Measurements from ENCODE around the gene STAMBPL1. TPM values are rescaled to one million over a fixed set of nuclear protein-coding genes. Genes with fewer than 3 reads are reported as not detected.

Gene STAMBPL1
- total and polyA plus RNA-seq, 2 donors (not counting 3 experiments of a cell fraction or from before 2014, with no cell fraction given), result 0.70 to 1.8 TPM

DNA sequence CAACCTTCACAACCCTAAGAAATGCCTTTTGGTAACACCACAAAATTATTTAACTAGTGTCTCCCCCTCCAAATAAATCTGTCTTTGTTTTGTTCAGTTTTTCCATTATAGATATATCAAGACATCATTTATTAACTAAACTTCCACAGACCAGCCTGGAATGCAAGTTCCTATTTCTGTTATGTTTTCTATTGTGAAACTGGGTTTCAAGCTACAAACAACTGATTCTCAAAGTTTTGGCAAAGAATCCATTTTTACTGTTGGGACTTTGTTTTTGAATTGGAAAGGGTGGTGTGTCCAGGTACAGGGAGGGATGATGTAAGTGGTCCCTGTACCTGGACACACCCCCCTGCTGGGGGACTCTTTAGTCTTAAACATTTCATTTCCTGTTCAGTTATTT, 36.2 kb downstream of the STAMBPL1 start:
- no peak overlapping the region for H3K4me2 ChIP-seq (ENCODE audit: insufficient read depth, low read length)
- TF ChIP-seq FOS (IDR thresholded peaks at IDR 0.05; ENCODE audit: borderline replicate concordance, insufficient read depth, low read length) (no peak), GATA2 (IDR thresholded peaks at IDR 0.05; ENCODE audit: insufficient read depth, insufficient read length, low read depth, low read length) (no peak), MYC (IDR thresholded peaks at IDR 0.05; ENCODE audit: low read depth, low read length) (no peak), POLR2AphosphoS5 (IDR thresholded peaks at IDR 0.05; ENCODE audit: insufficient read depth, low read depth, low read length) (no peak), JUN (IDR thresholded peaks at IDR 0.05; ENCODE audit: borderline replicate concordance, insufficient read depth, insufficient read length, low read depth) (no peak)
- TF ChIP-seq, protein P1, sequence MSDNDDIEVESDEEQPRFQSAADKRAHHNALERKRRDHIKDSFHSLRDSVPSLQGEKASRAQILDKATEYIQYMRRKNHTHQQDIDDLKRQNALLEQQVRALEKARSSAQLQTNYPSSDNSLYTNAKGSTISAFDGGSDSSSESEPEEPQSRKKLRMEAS (IDR thresholded peaks at IDR 0.05; ENCODE audit: insufficient read depth, insufficient read length), result no peak
- TF ChIP-seq, protein P2, sequence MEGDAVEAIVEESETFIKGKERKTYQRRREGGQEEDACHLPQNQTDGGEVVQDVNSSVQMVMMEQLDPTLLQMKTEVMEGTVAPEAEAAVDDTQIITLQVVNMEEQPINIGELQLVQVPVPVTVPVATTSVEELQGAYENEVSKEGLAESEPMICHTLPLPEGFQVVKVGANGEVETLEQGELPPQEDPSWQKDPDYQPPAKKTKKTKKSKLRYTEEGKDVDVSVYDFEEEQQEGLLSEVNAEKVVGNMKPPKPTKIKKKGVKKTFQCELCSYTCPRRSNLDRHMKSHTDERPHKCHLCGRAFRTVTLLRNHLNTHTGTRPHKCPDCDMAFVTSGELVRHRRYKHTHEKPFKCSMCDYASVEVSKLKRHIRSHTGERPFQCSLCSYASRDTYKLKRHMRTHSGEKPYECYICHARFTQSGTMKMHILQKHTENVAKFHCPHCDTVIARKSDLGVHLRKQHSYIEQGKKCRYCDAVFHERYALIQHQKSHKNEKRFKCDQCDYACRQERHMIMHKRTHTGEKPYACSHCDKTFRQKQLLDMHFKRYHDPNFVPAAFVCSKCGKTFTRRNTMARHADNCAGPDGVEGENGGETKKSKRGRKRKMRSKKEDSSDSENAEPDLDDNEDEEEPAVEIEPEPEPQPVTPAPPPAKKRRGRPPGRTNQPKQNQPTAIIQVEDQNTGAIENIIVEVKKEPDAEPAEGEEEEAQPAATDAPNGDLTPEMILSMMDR (IDR thresholded peaks at IDR 0.05; ENCODE audit: extremely low read depth in 1 of 2, insufficient read depth in 1 of 2, low read depth in 1 of 2, low read length in 2 of 2), result no peak
- no peaks in the 10 kb centered on the region for H3K36me3 ChIP-seq (ENCODE audit: control insufficient read depth in 2 of 2, extremely low read depth in 1 of 2, insufficient read depth in 2 of 2, low read length in 2 of 2)
- no TSS peak for BruUV-seq (replicated peaks)
- no peaks in the 10 kb centered on the region for H3K9me1 ChIP-seq (replicated peaks; ENCODE audit: control insufficient read depth, extremely low read depth, insufficient read depth, low read length)
- no peak for DNase-seq (ENCODE audit: low read depth, low spot score)
- H3K4me3 ChIP-seq (replicated peaks in 1 of 3; ENCODE audit: insufficient read depth in 1 of 3, low read depth in 1 of 3, low read length in 3 of 3), result no peak overlapping the region
- POLR2A ChIA-PET, result no interaction called here
- H3K27me3 ChIP-seq (ENCODE audit: control insufficient read depth in 2 of 2, insufficient read depth in 2 of 2, low read length in 2 of 2), result no peaks in the 10 kb centered on the region
- no peaks in the 10 kb centered on the region for H3K4me1 ChIP-seq (ENCODE audit: control insufficient read depth, extremely low read depth, insufficient read depth, low read length)
- intact Hi-C loops (cut with micrococcal nuclease) (no loop called here), dilution Hi-C loops (cut with MboI; ENCODE audit: extremely low pct_ligation_motif_present, low sequenced_read_pairs) (no loop called here)
- no peaks in the 10 kb centered on the region for H4K20me1 ChIP-seq (replicated peaks; ENCODE audit: control insufficient read depth, extremely low read depth, insufficient read depth, low read length)
- H3K9me3 ChIP-seq (replicated peaks; ENCODE audit: control insufficient read depth, insufficient read depth, low read length), result no peaks in the 10 kb centered on the region
- no peak overlapping the region for H2AFZ ChIP-seq (ENCODE audit: low read depth, low read length)
- H3K27ac ChIP-seq (ENCODE audit: insufficient read depth, low read depth, low read length), result no peak overlapping the region
- no peaks in the 10 kb centered on the region for H3K79me2 ChIP-seq (ENCODE audit: control insufficient read depth, insufficient read depth, low read length)
- CTCF ChIA-PET, result interaction anchor here (1.0 to 1.7 kb wide), 3 partner anchors 10 to 351 kb away, joined by 3 to 5 read pairs (median 3); no protein-coding TSS in a partner anchor
- no peak for FAIRE-seq
- no peak overlapping the region for H3K9ac ChIP-seq (replicated peaks; ENCODE audit: extremely low read depth, insufficient read depth, low read length)

Data from endothelial cell of umbilical vein (primary cell).